ENCODE results near the gene TBC1D22B.

DNA sequence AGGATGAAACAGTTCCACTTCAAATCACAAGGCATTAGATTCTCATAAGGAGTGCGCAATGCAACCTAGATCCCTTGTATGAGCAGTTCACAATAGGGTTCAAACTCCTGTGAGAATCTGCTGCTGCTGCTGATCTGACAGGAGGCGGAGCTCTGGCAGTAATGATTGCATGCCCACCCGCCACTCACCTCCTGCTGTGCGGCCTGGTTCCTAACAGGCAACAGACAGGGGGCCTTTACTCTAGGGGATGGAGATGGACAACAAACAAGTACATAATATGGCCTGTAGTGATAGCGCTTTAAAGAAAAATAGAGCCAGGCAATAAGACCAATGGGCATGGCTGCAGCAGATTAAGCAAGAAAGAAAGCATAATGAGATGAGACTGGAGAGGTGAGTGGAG, 2.7 kb upstream of the TBC1D22B start:
- TF ChIP-seq, protein P1, sequence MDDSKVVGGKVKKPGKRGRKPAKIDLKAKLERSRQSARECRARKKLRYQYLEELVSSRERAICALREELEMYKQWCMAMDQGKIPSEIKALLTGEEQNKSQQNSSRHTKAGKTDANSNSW (CRISPR knock-in tag; IDR thresholded peaks at IDR 0.05; ENCODE audit: borderline replicate concordance) = no peak
- TF ChIP-seq ZNF749 (CRISPR knock-in tag; IDR thresholded peaks at IDR 0.05; ENCODE audit: borderline replicate concordance) = no peak
- TF ChIP-seq ETV5 (CRISPR knock-in tag; IDR thresholded peaks at IDR 0.05; ENCODE audit: borderline replicate concordance) = no peak
- TF ChIP-seq MXI1 (IDR thresholded peaks at IDR 0.05; ENCODE audit: borderline replicate concordance, low read depth, low read length) = no peak
- TF ChIP-seq, protein P2, sequence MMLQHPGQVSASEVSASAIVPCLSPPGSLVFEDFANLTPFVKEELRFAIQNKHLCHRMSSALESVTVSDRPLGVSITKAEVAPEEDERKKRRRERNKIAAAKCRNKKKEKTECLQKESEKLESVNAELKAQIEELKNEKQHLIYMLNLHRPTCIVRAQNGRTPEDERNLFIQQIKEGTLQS (CRISPR knock-in tag; IDR thresholded peaks at IDR 0.05) = no peak
- TF ChIP-seq NR2F6 (IDR thresholded peaks at IDR 0.05) = no peak
- no peak for TF ChIP-seq NR2F6 (CRISPR knock-in tag; IDR thresholded peaks at IDR 0.05)

Measured in HepG2 (cell line).